Cardiac fibroblast (primary cell): ENCODE results near the gene PAIP2.

Source experiments
- DNase-seq, 2 donors: peaks; one replicate each; pipeline versions ENCODE4 v3.0.0 to v3.0.0-alpha.2; 2010; ENCODE audit warnings: low read depth in 2 of 2
- H3K4me3 ChIP-seq, 2 donors: replicated peaks in 1 of 2; 1 replicate in 1 of 2; 2 replicates in 1 of 2; pipeline ENCODE4 v1.5.1; 2011; ENCODE audit warnings: low read depth in 2 of 2, low read length in 2 of 2, mild to moderate bottlenecking in 2 of 2, moderate library complexity in 1 of 2
- CTCF ChIP-seq: IDR thresholded peaks from one replicate; pipeline ENCODE4 v1.5.1; 2011; ENCODE audit warnings: low read depth, mild to moderate bottlenecking, low read length, inconsistent platforms

The PAIP2 gene

GRCh38 chr5:139416651-139417050 lies 75.0 kb downstream of the PAIP2 start:
- no peak for DNase-seq
- no peak for TF ChIP-seq CTCF
- no peak overlapping the region for H3K4me3 ChIP-seq

GRCh38 chr5:139417214-139417613 lies 75.6 kb downstream of the PAIP2 start:
- DNase-seq: peak in 1 of 2 donors; percentile 44
- TF ChIP-seq CTCF: no peak
- H3K4me3 ChIP-seq: no peak overlapping the region

DNA sequence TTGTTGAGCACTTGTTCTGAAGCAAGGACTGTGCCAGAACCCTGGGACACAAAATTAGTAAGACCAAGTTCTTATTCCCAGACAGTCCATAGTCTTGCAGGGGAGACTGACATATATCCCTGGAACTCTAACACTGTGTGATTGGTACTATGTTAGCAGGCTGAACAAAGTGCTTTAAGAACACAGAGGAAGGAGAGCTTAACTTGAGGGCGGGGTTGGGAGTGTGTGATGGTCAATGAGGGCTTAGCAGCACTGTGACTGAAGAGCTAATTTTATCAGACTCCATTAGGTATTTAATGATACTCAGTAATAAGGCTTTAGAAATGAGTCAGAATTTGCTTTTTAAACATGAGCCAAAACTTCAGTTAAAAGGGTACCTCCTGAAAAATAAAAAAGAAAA lies 77.1 kb downstream of the PAIP2 start:
- no peak for TF ChIP-seq CTCF
- DNase-seq: no peak
- H3K4me3 ChIP-seq: no peak overlapping the region
